Common myeloid progenitor, CD34-positive (primary cell): ENCODE measurements around the gene EFCAB12.

Experiments used
- CTCF ChIA-PET: fragments of 350-600 bp; sonication (Branson Sonifier 250); formaldehyde crosslinking; loops from one replicate; lab custom pipeline; 2021; ENCODE audit warnings: antibody characterized with exemption; lab: Charles Lee
- POLR2A ChIA-PET: fragments of 350-600 bp; sonication (Branson Sonifier 250); formaldehyde crosslinking; loops from one replicate; lab custom pipeline; 2021; ENCODE audit warnings: antibody characterized with exemption; lab: Charles Lee
- DNase-seq, 3 donors: peaks; one replicate each; pipeline versions ENCODE4 v3.0.0 to v3.0.0-alpha.2; 2013
- H3K27ac ChIP-seq, 2 experiments: 1 replicate in 1 of 2; 2 replicates in 1 of 2; pipeline ENCODE4 v1.7.0; 2013; ENCODE audit warnings: inconsistent platforms in 2 of 2, low read length in 2 of 2, mild to moderate bottlenecking in 2 of 2, low read depth in 1 of 2, moderate library complexity in 1 of 2; ENCODE audit not compliant: severe bottlenecking in 2 of 2, insufficient read depth in 1 of 2, poor library complexity in 1 of 2
- H3K27me3 ChIP-seq, 5 experiments: replicated peaks in 2 of 5; 1 replicate in 3 of 5; 2 replicates in 2 of 5; pipeline versions ENCODE4 v1.6.1 to v1.7.0; 2013; ENCODE audit warnings: low read length in 4 of 5, mild to moderate bottlenecking in 2 of 5, moderate library complexity in 2 of 5, inconsistent platforms in 1 of 5; ENCODE audit not compliant: insufficient read depth in 5 of 5, control insufficient read depth in 4 of 5
- H3K36me3 ChIP-seq, 4 experiments: 1 replicate in 2 of 4; 2 replicates in 2 of 4; pipeline versions ENCODE4 v1.6.1 to v1.7.0; 2013; ENCODE audit warnings: low read length in 3 of 4, control low read depth in 1 of 4, mild to moderate bottlenecking in 1 of 4; ENCODE audit not compliant: control insufficient read depth in 4 of 4, insufficient read depth in 4 of 4
- H3K4me1 ChIP-seq, 4 experiments: 1 replicate in 3 of 4; 2 replicates in 1 of 4; pipeline versions ENCODE4 v1.6.1 to v1.7.1; 2013; ENCODE audit warnings: low read length in 3 of 4, mild to moderate bottlenecking in 3 of 4, control low read depth in 1 of 4, inconsistent platforms in 1 of 4, moderate library complexity in 1 of 4; ENCODE audit not compliant: control insufficient read depth in 4 of 4, insufficient read depth in 4 of 4; ENCODE audit errors: control extremely low read depth in 1 of 4
- H3K4me3 ChIP-seq, 7 experiments: 1 replicate in 4 of 7; 2 replicates in 3 of 7; pipeline versions ENCODE4 v1.5.1 to v1.7.0; 2013; ENCODE audit warnings: mild to moderate bottlenecking in 7 of 7, low read length in 6 of 7, moderate library complexity in 6 of 7, inconsistent platforms in 2 of 7, low read depth in 2 of 7, control low read depth in 1 of 7; ENCODE audit not compliant: insufficient read depth in 4 of 7, control insufficient read depth in 1 of 7; ENCODE audit errors: extremely low read depth in 1 of 7
- H3K9me3 ChIP-seq, 5 experiments: 1 replicate in 4 of 5; 2 replicates in 1 of 5; pipeline versions ENCODE4 v1.6.1 to v1.7.1; 2013; ENCODE audit warnings: low read length in 4 of 5, mild to moderate bottlenecking in 2 of 5, inconsistent platforms in 1 of 5, low read depth in 1 of 5, moderate library complexity in 1 of 5; ENCODE audit not compliant: control insufficient read depth in 4 of 5, insufficient read depth in 2 of 5; ENCODE audit errors: control extremely low read depth in 1 of 5
- WGBS: methylation state at CpG from one replicate; pipeline ENCODE4 v1.1.5; 2013; ENCODE audit not compliant: insufficient coverage; 5-methylcytosine and 5-hydroxymethylcytosine counted together

Gene EFCAB12

DNA sequence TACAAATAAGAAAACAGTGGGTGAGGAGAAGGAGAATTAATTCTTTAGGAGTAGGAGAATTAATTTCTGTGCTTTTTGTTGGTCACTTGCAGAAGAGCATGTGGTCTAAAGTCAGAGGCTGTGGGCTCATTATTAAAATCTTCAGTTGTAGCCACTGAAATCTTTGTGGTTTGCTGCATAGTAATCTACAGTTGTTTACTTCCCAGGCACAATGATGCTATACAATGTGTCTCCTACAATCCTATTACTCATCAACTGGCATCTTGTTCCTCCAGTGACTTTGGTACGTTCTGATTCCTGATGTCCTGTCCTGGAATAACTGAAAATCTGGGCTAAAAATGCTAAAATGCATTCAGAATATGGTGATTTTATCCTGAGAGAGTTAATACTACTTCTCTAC lies 32.6 kb upstream of the EFCAB12 start:
- no peak overlapping the region for H3K4me3 ChIP-seq
- peaks cover 16 to 45% (median 19%) of the 10 kb centered on the region in 4 experiments for H3K36me3 ChIP-seq
- no peaks in the 10 kb centered on the region for H3K27me3 ChIP-seq
- H3K27ac ChIP-seq, result peak overlapping the region in 1 of 2 experiments; percentile 72
- peaks cover 0 to 1% (median 0%) of the 10 kb centered on the region in 4 experiments for H3K4me1 ChIP-seq
- POLR2A ChIA-PET, result no interaction called here
- WGBS, result no CpG with 5 or more reads among the region's 1 CpG
- CTCF ChIA-PET, result interaction anchor here (1.0 to 1.2 kb wide), 2 partner anchors 8 to 11 kb away, joined by 3 to 4 read pairs; no protein-coding TSS in a partner anchor
- no peaks in the 10 kb centered on the region for H3K9me3 ChIP-seq
- peak in 2 of 3 donors; percentile 23 to 31 for DNase-seq

DNA sequence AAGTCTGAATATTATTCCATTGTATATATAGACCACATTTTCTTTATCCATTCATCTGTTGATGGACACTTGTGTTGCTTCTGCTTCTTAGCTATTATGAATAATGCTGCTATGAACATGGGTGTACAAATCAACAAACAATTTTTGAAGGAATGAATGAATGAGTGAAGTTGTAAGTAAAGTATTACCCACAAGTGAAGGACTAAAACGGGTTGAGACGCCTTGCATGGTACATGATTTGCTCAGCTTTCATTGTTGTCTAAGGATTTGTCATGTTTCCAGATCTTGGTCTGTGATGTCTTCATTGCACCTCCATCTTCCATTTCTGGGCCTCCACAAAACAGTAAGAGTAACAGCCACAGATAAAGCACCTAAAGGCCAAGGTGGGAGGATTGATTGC lies 32.1 kb upstream of the EFCAB12 start:
- Histone ChIP-seq H3K4me1 (peaks cover 0 to 1% (median 0%) of the 10 kb centered on the region in 4 experiments), H3K36me3 (peaks cover 17 to 48% (median 21%) of the 10 kb centered on the region in 4 experiments), H3K4me3 (no peak overlapping the region), H3K27me3 (no peaks in the 10 kb centered on the region), H3K9me3 (no peaks in the 10 kb centered on the region), H3K27ac (no peak overlapping the region)
- no peak for DNase-seq
- ChIA-PET POLR2A (no interaction called here), CTCF (interaction anchor here (0.6 to 1.2 kb wide), 3 partner anchors 8 to 25 kb away, joined by 3 to 4 read pairs (median 3); no protein-coding TSS in a partner anchor)
- 100% methylated on average over 2 of the region's 2 CpGs for whole genome bisulfite sequencing

DNA sequence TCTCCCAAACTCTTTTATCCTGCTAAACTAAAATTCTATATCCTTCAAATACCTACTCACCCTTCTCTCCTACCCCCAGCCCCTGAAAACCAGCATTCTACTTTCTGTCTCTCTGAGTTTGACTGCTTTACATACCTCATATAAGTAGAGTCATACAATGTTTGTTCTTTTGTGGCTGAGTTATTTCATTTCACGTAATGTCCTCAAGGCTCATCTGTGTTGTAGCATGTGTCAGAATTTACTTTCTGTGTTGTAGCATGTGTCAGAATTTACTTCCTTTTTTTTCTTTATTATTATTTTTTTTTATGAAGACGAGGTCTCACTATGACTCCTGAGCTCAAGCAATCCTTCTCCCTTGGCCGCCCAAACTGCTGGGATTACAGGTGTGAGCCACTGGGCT lies 31.7 kb upstream of the EFCAB12 start:
- Histone ChIP-seq H3K4me1 (peaks cover 0 to 1% (median 0%) of the 10 kb centered on the region in 4 experiments), H3K4me3 (no peak overlapping the region), H3K36me3 (peaks cover 17 to 48% (median 21%) of the 10 kb centered on the region in 4 experiments), H3K27ac (no peak overlapping the region), H3K9me3 (no peaks in the 10 kb centered on the region), H3K27me3 (no peaks in the 10 kb centered on the region)
- DNase-seq, result no peak
- ChIA-PET POLR2A (interaction anchor here (1.3 kb wide), 1 partner anchor 19 kb away, joined by 4 read pairs; no protein-coding TSS in a partner anchor), CTCF (interaction anchor here (0.6 to 1.2 kb wide), 4 partner anchors 9 to 25 kb away, joined by 3 to 4 read pairs (median 3); no protein-coding TSS in a partner anchor)
- WGBS, result no CpG with 5 or more reads among the region's 3 CpGs

DNA sequence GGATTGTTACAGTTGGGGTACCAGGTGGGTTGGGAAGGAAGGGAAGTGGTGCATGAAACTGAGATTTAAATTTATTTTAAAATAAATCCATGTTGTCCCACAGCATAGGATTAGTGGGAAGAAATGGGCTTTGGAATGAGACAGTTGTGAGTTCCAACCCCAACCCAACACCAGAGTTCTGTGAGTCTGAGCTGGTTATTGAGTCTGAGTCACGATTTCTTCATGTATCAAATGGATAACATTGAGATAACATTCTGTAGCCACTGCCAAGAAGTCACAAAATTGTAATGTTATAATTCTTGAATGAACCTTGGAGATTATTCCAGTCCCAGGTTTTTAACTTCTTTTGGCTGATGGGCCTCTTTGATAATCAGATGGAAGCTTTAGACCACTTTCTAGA lies 25.3 kb upstream of the EFCAB12 start:
- Histone ChIP-seq H3K36me3 (peaks cover 19 to 49% (median 29%) of the 10 kb centered on the region in 4 experiments), H3K9me3 (no peaks in the 10 kb centered on the region), H3K27me3 (no peaks in the 10 kb centered on the region), H3K4me1 (peaks cover 0 to 4% (median 4%) of the 10 kb centered on the region in 4 experiments), H3K4me3 (no peak overlapping the region), H3K27ac (no peak overlapping the region)
- no peak for DNase-seq
- no CpG with 5 or more reads among the region's 1 CpG for WGBS
- ChIA-PET POLR2A (no interaction called here), CTCF (interaction anchor here (1.0 kb wide), 1 partner anchor 12 kb away, joined by 4 read pairs; no protein-coding TSS in a partner anchor)

DNA sequence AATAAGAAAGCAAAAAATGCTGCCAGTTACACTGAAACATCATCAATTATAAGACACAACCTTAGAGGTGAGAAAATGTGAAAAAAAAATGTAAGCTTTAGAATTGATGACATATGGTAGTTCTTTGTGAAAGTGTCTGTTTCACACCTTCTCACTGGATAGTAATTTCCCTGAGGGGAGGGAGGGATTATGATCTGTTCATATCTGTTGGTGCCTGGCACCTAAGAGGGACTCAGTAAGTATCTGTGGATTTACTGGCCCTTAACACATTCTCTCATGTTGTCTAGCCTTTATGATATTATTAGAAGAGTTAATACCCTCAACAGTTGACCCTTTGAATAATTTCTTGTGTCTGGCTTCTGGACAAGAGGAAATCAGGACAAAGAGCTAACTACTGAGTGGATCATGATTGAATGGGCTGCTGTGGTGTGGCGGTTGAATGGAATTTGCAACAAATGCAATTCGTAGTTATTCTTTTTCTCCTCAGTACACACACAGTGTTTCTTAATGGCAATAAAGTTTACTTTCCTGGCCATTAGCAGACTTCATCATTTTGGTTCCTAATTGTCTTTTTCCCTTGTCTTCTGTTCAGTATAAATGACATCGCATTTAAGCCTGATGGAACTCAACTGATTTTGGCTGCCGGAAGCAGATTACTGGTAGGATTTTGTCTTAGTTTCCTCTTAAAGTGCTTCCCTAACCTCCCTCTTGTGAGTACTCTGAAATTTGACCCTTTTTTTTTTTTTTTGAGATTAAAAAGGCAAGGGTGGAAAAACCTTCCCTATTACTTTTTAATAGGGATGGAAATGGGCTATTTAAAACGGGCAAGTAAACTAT lies 21.1 kb upstream of the EFCAB12 start:
- Histone ChIP-seq H3K27ac (peak overlapping the region in 1 of 2 experiments; percentile 57), H3K36me3 (peaks cover 13 to 30% (median 18%) of the 10 kb centered on the region in 4 experiments), H3K4me3 (no peak overlapping the region), H3K9me3 (no peaks in the 10 kb centered on the region), H3K4me1 (peaks cover 0 to 4% (median 4%) of the 10 kb centered on the region in 4 experiments), H3K27me3 (no peaks in the 10 kb centered on the region)
- POLR2A ChIA-PET, result no interaction called here
- peak in 2 of 3 donors; percentile 53 to 74 for DNase-seq
- 83% methylated on average over 1 of the region's 5 CpGs for WGBS
- CTCF ChIA-PET, result interaction anchor here (0.6 to 1.3 kb wide), 3 partner anchors 8 to 161 kb away, joined by 3 to 8 read pairs (median 3); no protein-coding TSS in a partner anchor

DNA sequence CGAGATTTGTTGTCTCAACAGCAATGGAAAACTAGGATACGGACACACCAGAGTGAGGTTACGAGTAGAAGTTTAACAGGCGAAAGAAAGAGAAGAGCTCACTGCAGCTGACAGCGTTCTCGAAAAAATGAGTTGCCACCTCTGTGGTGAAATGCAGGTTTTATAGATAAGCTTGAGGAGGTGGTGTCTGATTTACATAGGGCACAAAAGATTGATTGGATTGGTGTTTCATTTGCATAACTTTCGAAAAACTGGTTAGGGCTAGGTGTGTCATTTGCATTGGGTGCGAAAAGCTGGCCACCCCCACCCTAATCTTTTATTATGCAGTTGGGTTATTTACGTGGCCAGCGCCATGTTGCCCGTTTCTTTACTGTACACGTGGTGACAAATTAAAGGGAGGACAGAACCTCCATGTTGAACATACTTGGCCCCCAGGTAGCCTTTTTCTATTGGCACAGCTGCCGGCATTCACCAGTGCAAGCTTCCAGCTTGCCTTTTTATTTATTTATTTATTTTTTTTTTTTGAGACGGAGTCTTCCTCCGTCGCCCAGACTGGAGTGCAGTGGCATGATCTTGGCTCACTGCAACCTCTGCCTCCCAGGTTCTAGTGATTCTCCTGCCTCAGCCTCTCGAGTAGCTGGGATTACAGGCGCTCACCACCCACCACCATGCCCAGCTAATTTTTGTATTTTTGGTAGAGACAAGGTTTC lies 19.9 kb upstream of the EFCAB12 start:
- POLR2A ChIA-PET, result no interaction called here

More for the DNA sequence above, 19.9 kb upstream of the EFCAB12 start:
- CTCF ChIA-PET, result interaction anchor here (0.6 to 1.3 kb wide), 2 partner anchors 10 to 12 kb away, joined by 3 to 8 read pairs; no protein-coding TSS in a partner anchor
- Histone ChIP-seq H3K9me3 (no peaks in the 10 kb centered on the region), H3K4me3 (no peak overlapping the region), H3K27me3 (no peaks in the 10 kb centered on the region), H3K36me3 (peaks cover 8 to 18% (median 14%) of the 10 kb centered on the region in 4 experiments), H3K4me1 (peaks cover 0 to 13% (median 7%) of the 10 kb centered on the region in 4 experiments), H3K27ac (peak overlapping the region in 1 of 2 experiments; percentile 53)
- WGBS, result 100% methylated on average over 15 of the region's 18 CpGs
- no peak for DNase-seq
